Measurements from ENCODE around the gene PGS1.
"Not testable (repeated sequence)": the region's sequence is repeated elsewhere in the genome, so short reads cannot be mapped to it uniquely, and the experiment has no call there.

Gene PGS1

GRCh38 chr17:78378225-78379130 is at the start of gene PGS1:
PGS1 (plus strand) TSS chr17:78378649; CDS start chr17:78378666, 17 bp downstream.
- peak; percentile 81 for DNase-seq

- DNase-seq: peak; percentile 85
Measured at GRCh38 chr17:78329263-78330059, 49.0 kb upstream of the PGS1 start.

- no peak for DNase-seq
Measured at GRCh38 chr17:78330570-78331224, 47.8 kb upstream of the PGS1 start.

GRCh38 chr17:78331355-78331754 is 47.1 kb upstream of the PGS1 start:
- not testable (repeated sequence) for DNase-seq

- DNase-seq: no peak
Measured at GRCh38 chr17:78332991-78333390, 45.5 kb upstream of the PGS1 start.

GRCh38 chr17:78335209-78335608 is 43.2 kb upstream of the PGS1 start:
- DNase-seq: no peak

GRCh38 chr17:78337244-78338109 is 41.0 kb upstream of the PGS1 start:
- peak; percentile 90 for DNase-seq

GRCh38 chr17:78338486-78339259 is 39.8 kb upstream of the PGS1 start:
- no peak for DNase-seq

GRCh38 chr17:78340183-78340955 is 38.1 kb upstream of the PGS1 start:
- peak; percentile 48 for DNase-seq

GRCh38 chr17:78341559-78342448 is 36.6 kb upstream of the PGS1 start:
- DNase-seq: peak; percentile 85

- DNase-seq: peak; percentile 91
Measured at GRCh38 chr17:78342449-78343186, 35.8 kb upstream of the PGS1 start.

- DNase-seq: peak; percentile 93
Measured at GRCh38 chr17:78343187-78343542, 35.3 kb upstream of the PGS1 start.

- DNase-seq: no peak
Measured at GRCh38 chr17:78343543-78344201, 34.8 kb upstream of the PGS1 start.

GRCh38 chr17:78344666-78345065 is 33.8 kb upstream of the PGS1 start:
- no peak for DNase-seq

- DNase-seq: no peak
Measured at GRCh38 chr17:78345172-78345571, 33.3 kb upstream of the PGS1 start.

- no peak for DNase-seq
Measured at GRCh38 chr17:78345791-78346494, 32.5 kb upstream of the PGS1 start.

- DNase-seq: peak; percentile 37
Measured at GRCh38 chr17:78346605-78347250, 31.7 kb upstream of the PGS1 start.

All from fibroblast of skin of right biceps (primary cell).